HCT116 (cell line): ENCODE data around the gene RXRA. TPM values are rescaled to one million over a fixed set of nuclear protein-coding genes. Genes with fewer than 3 reads are reported as not detected.

Experiments used
- ATAC-seq: fragments of 200-7000 bp; cut with Tn5 transposase; 2 replicates; pipeline ENCODE4 v1.9.1; 2020; ENCODE audit warnings: mild to moderate bottlenecking, moderate library complexity
- BruUV-seq: library from RNA; stranded (reverse); fragments of 400-500 nt; replicated peaks from 2 replicates; lab custom pipeline; 2021; lab: Mats Ljungman, UMichigan
- CTCF ChIA-PET: fragments of 300-600 bp; sonication (Branson Sonifier 250); formaldehyde crosslinking; loops from one replicate; lab custom pipeline; 2021; ENCODE audit warnings: antibody characterized with exemption; lab: Charles Lee
- POLR2A ChIA-PET: fragments of 300-600, 350-600 bp; sonication (Branson Sonifier 250); formaldehyde crosslinking; loops from one replicate; lab custom pipeline; 2021; ENCODE audit warnings: antibody characterized with exemption; lab: Charles Lee
- RAD21 ChIA-PET, 2 experiments: fragments of 300-600 bp; sonication (Branson Sonifier 250); formaldehyde crosslinking; loops; one replicate each; lab custom pipeline; 2023; ENCODE audit warnings: low total read pairs in 2 of 2; ENCODE audit not compliant: uncharacterized antibody in 2 of 2, unreplicated experiment in 2 of 2, low non-redundant PET in 1 of 2; lab: Charles Lee
- DNase-seq: peaks from one replicate; pipeline ENCODE4 v3.0.0-alpha.2; 2010; ENCODE audit warnings: low read depth, low spot score
- H2AFZ ChIP-seq: fragments of 200-600 bp; shearing (Covaris generic), sonication (generic); 2 replicates; pipeline ENCODE4 v1.6.1; 2017; ENCODE audit warnings: low read depth, mixed run types, mixed read lengths, antibody characterized with exemption, low read length; ENCODE audit not compliant: poor library complexity, severe bottlenecking
- H3K27ac ChIP-seq: 2 replicates; pipeline ENCODE4 v1.5.1; 2012; ENCODE audit warnings: low read depth, low read length
- H3K27me3 ChIP-seq: fragments of 200-600 bp; sonication (generic); 2 replicates; pipeline ENCODE4 v1.6.1; 2016; ENCODE audit warnings: mixed run types, low read length, mixed read lengths; ENCODE audit not compliant: insufficient read depth
- H3K36me3 ChIP-seq, 2 experiments: fragments of 200-500 bp in 1 of 2; fragments of 200-600 bp in 1 of 2; sonication (Bioruptor generic) in 1 of 2; sonication (generic) in 1 of 2; 2 replicates each; pipeline versions ENCODE4 v1.5.1 to v1.6.1; 2014 to 2016; ENCODE audit warnings: low read length in 2 of 2, inconsistent platforms in 1 of 2, mixed read lengths in 1 of 2, mixed run types in 1 of 2; ENCODE audit not compliant: insufficient read depth in 2 of 2, control insufficient read depth in 1 of 2
- H3K4me1 ChIP-seq, 2 experiments: fragments of 200-600 bp in 1 of 2; sonication (generic) in 1 of 2; 2 replicates each; pipeline versions ENCODE4 v1.5.1 to v1.6.1; 2012 to 2017; ENCODE audit warnings: low read length in 2 of 2, inconsistent platforms in 1 of 2, mild to moderate bottlenecking in 1 of 2, mixed read lengths in 1 of 2, mixed run types in 1 of 2, moderate library complexity in 1 of 2; ENCODE audit not compliant: insufficient read depth in 2 of 2, control insufficient read depth in 1 of 2
- H3K4me2 ChIP-seq: fragments of 200-600 bp; sonication (generic); 2 replicates; pipeline ENCODE4 v1.6.1; 2017; ENCODE audit warnings: mixed run types, low read length, mixed read lengths
- H3K4me3 ChIP-seq, 2 experiments: fragments of 200-600 bp in 1 of 2; sonication (generic) in 1 of 2; replicated peaks in 1 of 2; 2 replicates each; pipeline ENCODE4 v1.5.1; 2011 to 2016; ENCODE audit warnings: low read length in 2 of 2, control low read depth in 1 of 2, low read depth in 1 of 2, mild to moderate bottlenecking in 1 of 2, mixed read lengths in 1 of 2, mixed run types in 1 of 2
- H3K79me2 ChIP-seq: fragments of 200-600 bp; sonication (generic); 2 replicates; pipeline ENCODE4 v1.6.1; 2017; ENCODE audit warnings: mild to moderate bottlenecking, mixed run types, low read length, moderate library complexity, mixed read lengths; ENCODE audit not compliant: insufficient read depth
- H3K9ac ChIP-seq: fragments of 200-600 bp; sonication (generic); 2 replicates; pipeline ENCODE4 v1.6.1; 2016; ENCODE audit warnings: low read length, mixed read lengths
- H3K9me2 ChIP-seq: fragments of 200-600 bp; sonication (generic), shearing (Covaris generic); 2 replicates; pipeline ENCODE4 v1.6.1; 2017; ENCODE audit warnings: mixed run types, mild to moderate bottlenecking, moderate library complexity; ENCODE audit not compliant: insufficient read depth
- H3K9me3 ChIP-seq, 2 experiments: fragments of 200-500 bp in 1 of 2; fragments of 200-600 bp in 1 of 2; sonication (Bioruptor generic) in 1 of 2; sonication (generic) in 1 of 2; 2 replicates each; pipeline ENCODE4 v1.6.1; 2014 to 2017; ENCODE audit warnings: low read length in 2 of 2, mixed read lengths in 2 of 2, inconsistent platforms in 1 of 2, low read depth in 1 of 2, mild to moderate bottlenecking in 1 of 2, mixed run types in 1 of 2, moderate library complexity in 1 of 2; ENCODE audit not compliant: control insufficient read depth in 1 of 2, insufficient read depth in 1 of 2
- H4K20me1 ChIP-seq: fragments of 200-600 bp; sonication (generic), shearing (Covaris generic); 2 replicates; pipeline ENCODE4 v1.6.1; 2017; ENCODE audit warnings: mixed run types, mild to moderate bottlenecking, moderate library complexity; ENCODE audit not compliant: insufficient read depth
- EZH2phosphoT487 ChIP-seq: fragments of 200-600 bp; IDR thresholded peaks from 2 replicates; pipeline ENCODE4 v1.6.1; 2018; ENCODE audit warnings: antibody characterized with exemption, borderline replicate concordance
- FOSL1 ChIP-seq: IDR thresholded peaks from 2 replicates; pipeline ENCODE4 v1.6.1; 2012; ENCODE audit warnings: low read depth
- RAD21 ChIP-seq: IDR thresholded peaks from 2 replicates; pipeline ENCODE4 v1.6.1; 2012; ENCODE audit warnings: low read depth, mild to moderate bottlenecking
- SP1 ChIP-seq: IDR thresholded peaks from 2 replicates; pipeline ENCODE4 v1.6.1; 2012; ENCODE audit warnings: low read depth
- TCF7L2 ChIP-seq: IDR thresholded peaks from 2 replicates; pipeline ENCODE4 v1.7.0; 2011; ENCODE audit warnings: borderline replicate concordance, inconsistent platforms; ENCODE audit not compliant: insufficient read depth, insufficient read length; ENCODE audit errors: extremely low read depth
- ZFX ChIP-seq: fragments of 450-650 bp; IDR thresholded peaks from 2 replicates; pipeline ENCODE4 v1.6.1; 2017
- intact Hi-C: fragments of 100-400 bp; cut with micrococcal nuclease; formaldehyde crosslinking; loops from 2 replicates; pipeline ENCODE4 v1.10.0; 2022
- total RNA-seq: library from RNA; stranded (reverse); gene quantifications from one replicate; pipeline ENCODE4 v1.2.1, GENCODE V29; 2021; ENCODE audit not compliant: unreplicated experiment
- TF ChIP-seq, protein P1 (sequence below): IDR thresholded peaks from 2 replicates; pipeline ENCODE4 v1.6.1; 2011; ENCODE audit warnings: mild to moderate bottlenecking, low read length, moderate library complexity; ENCODE audit not compliant: insufficient replicate concordance; ENCODE audit errors: extremely low read depth
- TF ChIP-seq, protein P2 (sequence below), 3 experiments: fragments of 200-600 bp in 1 of 3; sonication (generic) in 1 of 3; IDR thresholded peaks in 2 of 3; conservative IDR thresholded peaks in 1 of 3; 2 replicates each; pipeline ENCODE4 v1.5.1; 2012 to 2017; ENCODE audit warnings: low read depth in 2 of 3, low read length in 2 of 3, antibody characterized with exemption in 1 of 3, borderline replicate concordance in 1 of 3, control low read depth in 1 of 3, mild to moderate bottlenecking in 1 of 3, mixed read lengths in 1 of 3, mixed run types in 1 of 3, moderate library complexity in 1 of 3; ENCODE audit not compliant: insufficient read depth in 1 of 3
- TF ChIP-seq, protein P3 (sequence below): IDR thresholded peaks from 2 replicates; pipeline ENCODE4 v1.6.1; 2012; ENCODE audit warnings: low read depth

RXRA gene
- total RNA-seq, 1 experiment from 2014 or later = 43.9 TPM

DNA sequence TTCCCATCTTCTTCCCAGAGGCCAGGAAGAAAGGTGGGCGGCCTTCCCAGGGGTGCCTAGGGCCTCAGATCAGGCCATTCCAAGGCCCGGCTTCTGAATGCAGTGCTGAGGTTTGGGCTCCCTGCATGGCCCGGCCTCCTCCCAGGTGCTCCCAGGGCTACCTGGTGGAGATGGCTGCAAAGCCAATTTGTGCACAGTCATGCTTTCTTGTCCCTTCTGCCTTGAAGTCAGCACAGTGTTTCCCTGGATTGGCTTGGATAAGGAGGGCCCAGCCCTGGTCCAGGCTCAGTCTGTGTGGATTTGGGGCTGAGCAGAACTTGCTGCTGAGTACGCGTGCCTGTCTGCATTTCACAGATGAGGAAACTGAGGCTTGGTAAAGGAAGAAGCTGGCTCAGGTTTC, 72.5 kb downstream of the RXRA start:
- DNase-seq (no peak), ATAC-seq (no peak)
- Histone ChIP-seq H3K9me3 (peaks cover 6 to 12% of the 10 kb centered on the region in 2 experiments; a peak in 2 of 4 replicates), H3K36me3 (peaks cover 0 to 4% of the 10 kb centered on the region in 2 experiments; a peak in 1 of 4 replicates), H3K27me3 (no peaks in the 10 kb centered on the region), H3K4me1 (no peaks in the 10 kb centered on the region), H3K4me2 (no peak overlapping the region), H3K9me2 (no peaks in the 10 kb centered on the region), H3K4me3 (no peak overlapping the region), H4K20me1 (no peaks in the 10 kb centered on the region), H2AFZ (no peak overlapping the region), H3K27ac (no peak overlapping the region), H3K9ac (no peak overlapping the region), H3K79me2 (peaks cover 31% of the 10 kb centered on the region; the same call in 1 of the 2 replicates)
- intact Hi-C loops = no loop called here
- ChIA-PET RAD21 (no interaction called here), CTCF (interaction anchor here (0.6 kb wide), 1 partner anchor 46 kb away, joined by 4 read pairs; no protein-coding TSS in a partner anchor), POLR2A (no interaction called here)
- TF ChIP-seq FOSL1 (no peak), EZH2phosphoT487 (no peak), SP1 (no peak), TCF7L2 (no peak)
- TF ChIP-seq, protein P1, sequence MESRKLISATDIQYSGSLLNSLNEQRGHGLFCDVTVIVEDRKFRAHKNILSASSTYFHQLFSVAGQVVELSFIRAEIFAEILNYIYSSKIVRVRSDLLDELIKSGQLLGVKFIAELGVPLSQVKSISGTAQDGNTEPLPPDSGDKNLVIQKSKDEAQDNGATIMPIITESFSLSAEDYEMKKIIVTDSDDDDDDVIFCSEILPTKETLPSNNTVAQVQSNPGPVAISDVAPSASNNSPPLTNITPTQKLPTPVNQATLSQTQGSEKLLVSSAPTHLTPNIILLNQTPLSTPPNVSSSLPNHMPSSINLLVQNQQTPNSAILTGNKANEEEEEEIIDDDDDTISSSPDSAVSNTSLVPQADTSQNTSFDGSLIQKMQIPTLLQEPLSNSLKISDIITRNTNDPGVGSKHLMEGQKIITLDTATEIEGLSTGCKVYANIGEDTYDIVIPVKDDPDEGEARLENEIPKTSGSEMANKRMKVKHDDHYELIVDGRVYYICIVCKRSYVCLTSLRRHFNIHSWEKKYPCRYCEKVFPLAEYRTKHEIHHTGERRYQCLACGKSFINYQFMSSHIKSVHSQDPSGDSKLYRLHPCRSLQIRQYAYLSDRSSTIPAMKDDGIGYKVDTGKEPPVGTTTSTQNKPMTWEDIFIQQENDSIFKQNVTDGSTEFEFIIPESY = no peak
- BruUV-seq = no TSS peak

DNA sequence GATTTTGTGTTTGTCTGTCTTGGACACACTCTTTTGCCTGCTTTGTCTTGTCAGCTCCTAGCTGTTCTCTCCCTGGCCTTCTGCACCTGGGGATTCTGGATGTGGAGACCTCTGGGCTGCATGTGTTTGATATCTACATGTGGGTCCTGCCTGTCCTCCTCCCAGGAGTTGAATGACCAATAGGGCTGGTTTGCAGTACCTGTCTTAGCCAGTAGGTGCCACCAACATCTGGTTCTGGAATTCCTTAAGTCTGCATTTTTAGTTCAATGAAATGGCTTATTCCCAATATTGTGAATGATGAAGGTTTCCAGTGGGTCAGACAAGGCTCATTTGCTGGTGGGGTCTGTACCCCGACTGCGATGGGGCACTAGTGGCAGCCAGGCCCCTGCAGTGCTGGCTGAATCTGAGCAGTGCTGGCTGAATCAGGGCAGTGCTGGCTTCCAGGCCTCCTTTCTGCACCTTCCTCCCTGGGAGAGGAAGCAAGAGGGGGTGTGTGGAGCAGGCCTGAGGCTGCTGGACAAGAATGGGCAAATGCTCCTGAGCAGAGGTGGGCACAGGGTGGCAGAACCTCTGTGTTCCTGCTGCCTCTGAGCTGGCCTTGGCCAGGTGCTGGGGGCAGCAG, 73.3 kb downstream of the RXRA start:
- intact Hi-C loops = no loop called here
- peaks cover 0 to 4% of the 10 kb centered on the region in 2 experiments; a peak in 1 of 4 replicates for H3K36me3 ChIP-seq
- no peaks in the 10 kb centered on the region for H3K9me2 ChIP-seq
- H3K27me3 ChIP-seq = no peaks in the 10 kb centered on the region
- CTCF ChIA-PET = interaction anchor here (0.6 kb wide), 1 partner anchor 45 kb away, joined by 4 read pairs; no protein-coding TSS in a partner anchor
- TF ChIP-seq, protein P2, sequence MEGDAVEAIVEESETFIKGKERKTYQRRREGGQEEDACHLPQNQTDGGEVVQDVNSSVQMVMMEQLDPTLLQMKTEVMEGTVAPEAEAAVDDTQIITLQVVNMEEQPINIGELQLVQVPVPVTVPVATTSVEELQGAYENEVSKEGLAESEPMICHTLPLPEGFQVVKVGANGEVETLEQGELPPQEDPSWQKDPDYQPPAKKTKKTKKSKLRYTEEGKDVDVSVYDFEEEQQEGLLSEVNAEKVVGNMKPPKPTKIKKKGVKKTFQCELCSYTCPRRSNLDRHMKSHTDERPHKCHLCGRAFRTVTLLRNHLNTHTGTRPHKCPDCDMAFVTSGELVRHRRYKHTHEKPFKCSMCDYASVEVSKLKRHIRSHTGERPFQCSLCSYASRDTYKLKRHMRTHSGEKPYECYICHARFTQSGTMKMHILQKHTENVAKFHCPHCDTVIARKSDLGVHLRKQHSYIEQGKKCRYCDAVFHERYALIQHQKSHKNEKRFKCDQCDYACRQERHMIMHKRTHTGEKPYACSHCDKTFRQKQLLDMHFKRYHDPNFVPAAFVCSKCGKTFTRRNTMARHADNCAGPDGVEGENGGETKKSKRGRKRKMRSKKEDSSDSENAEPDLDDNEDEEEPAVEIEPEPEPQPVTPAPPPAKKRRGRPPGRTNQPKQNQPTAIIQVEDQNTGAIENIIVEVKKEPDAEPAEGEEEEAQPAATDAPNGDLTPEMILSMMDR (IDR thresholded peaks at IDR 0.05 in 2 of 3, conservative IDR thresholded peaks at IDR 0.05 in 1 of 3; ENCODE audit: borderline replicate concordance in 1 of 3, insufficient read depth in 1 of 3, low read depth in 2 of 3, low read length in 2 of 3) = peak in 2 of 3 experiments; percentile 75 to 82; a peak in 4 of 6 replicates
- TF ChIP-seq RAD21 (no peak), ZFX (no peak)
- TF ChIP-seq, protein P3, sequence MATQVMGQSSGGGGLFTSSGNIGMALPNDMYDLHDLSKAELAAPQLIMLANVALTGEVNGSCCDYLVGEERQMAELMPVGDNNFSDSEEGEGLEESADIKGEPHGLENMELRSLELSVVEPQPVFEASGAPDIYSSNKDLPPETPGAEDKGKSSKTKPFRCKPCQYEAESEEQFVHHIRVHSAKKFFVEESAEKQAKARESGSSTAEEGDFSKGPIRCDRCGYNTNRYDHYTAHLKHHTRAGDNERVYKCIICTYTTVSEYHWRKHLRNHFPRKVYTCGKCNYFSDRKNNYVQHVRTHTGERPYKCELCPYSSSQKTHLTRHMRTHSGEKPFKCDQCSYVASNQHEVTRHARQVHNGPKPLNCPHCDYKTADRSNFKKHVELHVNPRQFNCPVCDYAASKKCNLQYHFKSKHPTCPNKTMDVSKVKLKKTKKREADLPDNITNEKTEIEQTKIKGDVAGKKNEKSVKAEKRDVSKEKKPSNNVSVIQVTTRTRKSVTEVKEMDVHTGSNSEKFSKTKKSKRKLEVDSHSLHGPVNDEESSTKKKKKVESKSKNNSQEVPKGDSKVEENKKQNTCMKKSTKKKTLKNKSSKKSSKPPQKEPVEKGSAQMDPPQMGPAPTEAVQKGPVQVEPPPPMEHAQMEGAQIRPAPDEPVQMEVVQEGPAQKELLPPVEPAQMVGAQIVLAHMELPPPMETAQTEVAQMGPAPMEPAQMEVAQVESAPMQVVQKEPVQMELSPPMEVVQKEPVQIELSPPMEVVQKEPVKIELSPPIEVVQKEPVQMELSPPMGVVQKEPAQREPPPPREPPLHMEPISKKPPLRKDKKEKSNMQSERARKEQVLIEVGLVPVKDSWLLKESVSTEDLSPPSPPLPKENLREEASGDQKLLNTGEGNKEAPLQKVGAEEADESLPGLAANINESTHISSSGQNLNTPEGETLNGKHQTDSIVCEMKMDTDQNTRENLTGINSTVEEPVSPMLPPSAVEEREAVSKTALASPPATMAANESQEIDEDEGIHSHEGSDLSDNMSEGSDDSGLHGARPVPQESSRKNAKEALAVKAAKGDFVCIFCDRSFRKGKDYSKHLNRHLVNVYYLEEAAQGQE = no peak
- H3K4me2 ChIP-seq = no peak overlapping the region
- H4K20me1 ChIP-seq = no peaks in the 10 kb centered on the region
- peaks cover 27% of the 10 kb centered on the region; the same call in 1 of the 2 replicates for H3K79me2 ChIP-seq
- no TSS peak for BruUV-seq
- H3K9ac ChIP-seq = no peak overlapping the region
- H3K27ac ChIP-seq = no peak overlapping the region
- RAD21 ChIA-PET = no interaction called here
- DNase-seq (peak; percentile 36), ATAC-seq (0 out of 2 replicates have a peak, but pooled peaks have one; percentile 49)
- H3K4me1 ChIP-seq = peaks cover 0 to 2% of the 10 kb centered on the region in 2 experiments; a peak in 1 of 4 replicates
- H3K4me3 ChIP-seq = no peak overlapping the region
- no peak overlapping the region for H2AFZ ChIP-seq
- peaks cover 6 to 12% of the 10 kb centered on the region in 2 experiments; a peak in 2 of 4 replicates for H3K9me3 ChIP-seq
- POLR2A ChIA-PET = no interaction called here
